Measurements from ENCODE around the gene SIRT4.

The SIRT4 gene

DNA sequence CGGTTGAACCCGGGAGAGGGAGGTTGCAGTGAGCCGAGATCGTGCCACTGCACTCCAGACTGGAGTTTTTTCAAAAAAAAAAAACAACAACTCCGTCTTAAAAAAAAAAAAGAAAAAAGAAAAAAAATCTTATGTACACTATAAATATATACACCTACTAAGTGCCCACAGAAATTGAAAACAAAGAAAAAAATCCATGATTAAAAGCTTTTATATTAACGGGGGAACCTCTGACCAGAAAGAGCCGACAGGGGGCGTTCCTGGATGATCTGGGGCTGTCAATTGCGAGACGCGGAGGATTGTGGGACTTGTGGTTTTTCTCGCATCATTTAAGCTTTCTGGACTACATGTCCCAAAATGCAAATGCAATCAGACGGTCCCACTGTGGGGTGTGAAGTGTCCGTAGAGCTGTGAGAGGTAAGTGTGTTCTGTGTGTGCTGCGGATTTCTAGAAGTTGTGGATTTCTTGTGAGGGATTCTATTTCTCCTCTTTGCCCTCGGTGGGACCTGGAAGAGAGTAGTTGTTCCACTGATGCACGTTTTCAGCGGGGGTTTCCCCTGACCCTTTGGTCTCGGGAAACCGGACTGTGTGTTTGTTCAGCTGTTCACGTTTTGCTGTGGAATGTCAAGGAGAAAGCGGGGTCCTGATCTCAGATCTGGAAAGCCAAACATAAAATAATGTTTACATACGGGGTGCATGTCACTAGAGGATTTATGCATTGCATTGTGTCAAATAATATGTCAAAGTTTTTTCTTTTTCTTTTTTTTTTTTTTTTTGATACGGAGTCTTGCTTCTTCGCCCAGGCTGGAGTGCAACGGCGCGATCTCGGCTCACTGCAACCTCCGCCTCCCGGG, at the start of gene SIRT4:
Gene SIRT4, plus strand, starts transcription at position 360 of the 854 bp plus-strand sequence. CDS start 1,241 bp downstream, outside the sequence.
- DNase-seq: peak; percentile 89 to 92

- DNase-seq: peak; percentile 70 to 74
Measured at GRCh38 chr12:120253313-120253712, 48.8 kb upstream of the SIRT4 start.

GRCh38 chr12:120254809-120255208, 47.3 kb upstream of the SIRT4 start:
- no peak for DNase-seq

GRCh38 chr12:120257041-120257821, 44.9 kb upstream of the SIRT4 start:
- no peak for DNase-seq

GRCh38 chr12:120258323-120258896, 43.7 kb upstream of the SIRT4 start:
- DNase-seq: no peak

DNA sequence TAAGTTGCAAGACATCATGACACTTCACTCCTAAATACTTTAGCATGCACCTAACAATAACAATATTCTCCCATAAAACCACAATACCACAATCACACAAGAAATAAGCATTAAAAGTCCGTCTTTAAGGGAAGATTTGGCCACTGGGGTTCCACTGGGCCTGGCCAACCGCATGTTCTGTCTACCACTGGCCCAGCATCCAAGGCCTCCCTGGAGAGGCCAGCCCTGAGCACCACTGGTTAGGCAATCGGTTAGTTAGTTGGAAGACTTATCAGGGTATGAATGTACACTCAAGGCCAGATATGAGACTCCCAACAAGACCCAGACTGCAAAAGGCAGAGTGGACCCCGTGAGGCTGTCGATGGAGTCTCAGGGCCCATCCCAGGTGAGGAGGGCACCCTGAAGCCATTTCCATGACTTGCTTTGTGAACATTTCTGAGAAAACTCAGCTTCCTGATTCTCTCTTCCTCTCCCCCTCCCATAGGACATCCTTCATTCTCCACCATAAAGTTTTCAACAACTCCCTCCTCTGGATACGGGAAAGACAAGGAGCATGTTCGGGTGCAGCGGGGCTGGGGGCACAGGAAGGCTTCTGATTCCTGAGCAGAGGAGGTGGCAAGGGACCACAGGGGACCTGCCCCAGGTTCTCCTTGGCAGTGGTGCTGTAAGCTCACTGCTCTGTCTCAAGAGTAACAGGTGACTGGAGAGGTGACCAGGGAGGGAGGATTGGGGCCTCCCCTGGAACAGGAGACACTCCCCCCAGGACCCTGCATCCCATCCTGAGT, 42.5 kb upstream of the SIRT4 start:
- DNase-seq: no peak

DNA sequence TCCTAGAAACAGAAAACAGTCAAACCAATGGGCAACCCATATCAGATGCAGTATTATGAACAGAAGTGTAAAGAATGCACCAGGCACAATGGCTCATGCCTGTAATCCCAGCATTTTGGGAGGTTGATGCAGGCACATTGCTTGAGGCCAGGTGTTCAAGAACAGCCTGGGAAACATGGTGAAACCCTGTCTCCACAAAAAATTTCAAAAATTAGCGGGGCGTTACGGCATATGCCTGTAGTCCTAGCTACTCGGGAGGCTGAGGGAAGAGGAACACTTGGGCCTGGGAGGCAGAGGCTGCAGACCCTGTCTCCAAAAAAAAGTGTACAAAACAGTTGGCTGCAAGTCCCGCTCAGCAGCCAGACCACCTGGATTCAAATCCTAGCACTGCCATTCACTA, 41.5 kb upstream of the SIRT4 start:
- DNase-seq: no peak

DNA sequence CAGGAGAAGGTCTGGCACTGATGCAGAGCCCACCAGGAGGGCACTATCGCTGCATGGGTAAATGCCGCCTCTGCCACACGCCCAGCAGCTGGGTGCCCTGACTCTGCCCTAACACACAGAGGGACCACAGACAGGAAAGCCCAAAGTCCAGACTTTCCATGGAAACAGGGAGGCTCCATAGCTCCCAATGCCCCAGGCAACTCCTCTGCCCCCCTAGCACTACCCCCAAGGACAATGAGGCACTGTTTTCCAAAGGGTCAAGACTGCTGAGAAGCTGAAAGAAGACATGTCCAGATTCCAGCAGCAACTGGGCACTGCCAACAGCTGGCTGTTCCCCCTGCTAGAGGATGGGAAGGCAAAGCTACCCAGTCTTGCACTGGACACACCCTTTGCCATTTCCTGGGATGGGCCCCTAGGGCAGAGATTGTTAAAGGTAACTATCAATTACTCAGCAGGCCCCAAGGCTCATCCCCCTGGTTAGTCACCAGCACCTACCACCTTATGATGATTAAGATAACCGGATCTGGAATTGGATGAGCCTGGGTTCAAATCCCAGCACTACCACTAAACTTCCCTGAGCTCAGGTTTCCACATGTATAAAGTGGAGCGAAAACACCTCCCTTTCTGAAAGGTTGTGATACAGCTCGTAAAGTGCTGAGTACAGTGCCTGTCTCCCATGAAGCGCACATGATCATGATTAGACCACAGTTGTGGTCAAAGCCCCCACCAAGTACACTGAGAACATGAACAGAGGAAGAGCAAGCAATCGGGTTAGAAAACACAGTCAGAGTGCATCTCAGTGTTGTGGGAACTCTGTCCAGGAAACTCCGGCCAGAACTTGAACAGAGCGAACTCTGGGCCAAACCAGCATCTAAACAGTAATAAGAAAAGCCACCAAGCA, 39.9 kb upstream of the SIRT4 start:
- DNase-seq: no peak

GRCh38 chr12:120262852-120263747, 39.0 kb upstream of the SIRT4 start:
- DNase-seq: no peak

DNA sequence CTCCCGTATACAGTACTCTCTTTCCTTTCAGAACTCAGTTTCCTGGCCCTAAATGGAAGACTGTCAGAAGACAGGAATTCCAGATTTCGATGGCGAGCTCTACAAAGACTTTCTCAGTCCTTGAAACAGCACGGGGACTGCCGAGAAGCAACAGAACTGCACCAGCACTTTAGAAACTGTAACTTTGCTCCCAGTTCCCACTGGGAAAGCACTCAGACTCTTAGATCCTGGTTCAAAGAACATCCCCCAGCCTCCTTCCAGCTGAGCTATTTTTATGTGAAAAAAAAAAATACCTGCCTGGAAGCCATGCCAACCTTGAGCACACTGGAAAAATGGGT, 38.4 kb upstream of the SIRT4 start:
- DNase-seq: no peak

DNA sequence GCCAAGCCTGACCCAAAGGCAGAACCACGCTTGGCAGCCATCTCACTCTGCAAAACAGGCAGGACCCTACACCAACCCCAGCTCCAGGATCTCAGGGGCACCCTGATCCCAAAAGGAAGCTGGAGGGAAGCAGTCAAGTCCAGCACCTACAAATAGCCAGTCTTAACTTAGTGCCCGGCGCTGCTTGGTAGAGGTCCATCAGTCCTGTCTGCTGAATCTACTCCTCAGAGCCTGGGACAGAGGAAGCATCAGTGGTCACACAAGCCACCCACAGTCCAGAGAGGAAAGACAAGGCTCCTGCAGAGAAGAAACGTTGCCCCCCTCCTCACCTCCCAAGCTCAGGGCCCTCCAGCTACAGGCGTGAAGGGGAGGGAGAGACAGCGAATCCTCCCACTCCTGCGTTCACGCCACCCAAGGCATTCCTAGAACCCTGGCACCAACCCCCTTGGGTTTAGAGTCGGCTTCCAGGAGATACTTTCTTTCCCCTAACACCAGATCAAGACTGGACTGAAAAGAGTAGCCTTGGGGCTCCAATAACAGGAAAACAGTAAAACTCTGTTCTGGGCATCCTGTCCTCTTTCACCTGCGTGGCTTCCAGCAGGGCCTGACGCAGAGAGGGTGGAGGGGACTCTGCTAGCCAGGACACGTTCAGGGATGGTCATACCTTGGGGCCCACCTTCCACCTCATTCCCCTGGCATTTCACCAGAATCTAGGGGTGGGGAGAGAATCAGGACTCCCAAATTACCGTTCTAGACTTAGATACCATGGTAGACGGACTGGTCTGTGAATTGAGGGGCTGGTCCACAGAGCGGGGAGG, 37.8 kb upstream of the SIRT4 start:
- DNase-seq: no peak

DNA sequence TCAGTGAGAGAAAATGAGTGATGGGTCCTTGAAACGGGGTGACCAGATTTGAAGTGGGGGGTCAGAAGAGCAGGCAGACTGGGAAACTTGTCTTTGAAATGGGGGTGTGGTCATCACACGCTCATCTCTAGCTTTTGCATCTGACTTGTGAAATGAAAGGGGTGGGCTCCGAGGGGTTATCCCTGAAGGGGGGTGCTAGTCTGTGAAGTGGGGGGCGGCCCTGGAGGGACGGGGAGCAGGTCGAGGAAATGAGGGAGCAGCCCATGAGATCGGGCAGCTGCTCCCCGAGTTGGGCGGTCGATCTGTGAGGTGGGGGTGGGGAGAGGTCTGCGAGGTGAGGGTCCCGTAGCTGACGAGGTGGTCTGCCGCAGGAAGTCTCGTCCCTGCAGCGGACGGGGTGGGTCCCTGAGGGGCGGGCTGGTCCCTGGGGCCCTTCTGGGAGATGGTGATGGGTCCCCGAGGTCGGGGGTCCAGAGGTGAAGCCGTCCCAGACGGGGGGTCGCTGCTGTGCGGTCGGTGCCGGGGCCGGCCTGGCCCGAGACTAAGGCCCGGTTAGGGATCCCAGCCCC, 37.1 kb upstream of the SIRT4 start:
- DNase-seq: no peak

- DNase-seq: peak; percentile 88 to 91
Measured at GRCh38 chr12:120265473-120266179, 36.5 kb upstream of the SIRT4 start, which contains the start of gene PXN. Gene PXN (minus strand): TSS chr12:120265730. CDS start chr12:120265629, 101 bp downstream.

DNA sequence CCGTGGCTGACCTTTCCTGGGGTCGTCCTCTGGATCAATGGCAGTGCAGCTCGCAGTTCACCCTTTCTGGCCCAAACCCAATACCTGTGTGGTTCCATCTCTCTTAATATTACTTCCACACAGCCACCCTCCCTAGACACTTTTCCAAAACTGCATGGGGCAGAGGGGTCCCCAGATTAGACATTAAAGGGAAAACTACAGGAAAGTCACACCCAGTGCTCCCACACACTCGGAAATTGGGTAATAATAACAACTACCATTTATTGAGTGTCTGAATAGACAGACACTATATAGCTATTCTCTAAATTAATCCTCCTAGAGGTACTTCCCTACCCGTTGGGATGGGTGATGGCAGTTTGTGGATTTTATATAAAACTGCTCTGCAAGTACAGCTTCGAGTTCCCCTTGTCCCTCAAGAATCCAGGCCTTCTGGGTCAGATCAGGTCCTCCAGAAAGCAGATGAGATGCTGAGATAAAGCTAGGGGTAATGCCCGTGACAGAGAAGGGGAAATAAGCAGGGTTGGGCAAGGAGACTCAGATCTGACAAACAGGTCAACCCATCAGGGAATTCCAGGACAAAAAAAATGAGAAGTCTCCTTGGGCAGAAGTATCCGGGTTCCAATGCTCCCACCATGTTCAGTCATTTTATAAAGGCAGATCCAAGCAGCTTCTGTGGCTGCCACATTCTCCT, 35.8 kb upstream of the SIRT4 start:
- DNase-seq: no peak

GRCh38 chr12:120267736-120268135, 34.4 kb upstream of the SIRT4 start:
- no peak for DNase-seq

GRCh38 chr12:120276734-120277133, 25.4 kb upstream of the SIRT4 start:
- DNase-seq: no peak

GRCh38 chr12:120278137-120279069, 23.7 kb upstream of the SIRT4 start:
- DNase-seq: no peak
